Measurements from ENCODE around the gene PPFIBP2. TPM values are rescaled to one million over a fixed set of nuclear protein-coding genes. Genes with fewer than 3 reads are reported as not detected.

The PPFIBP2 gene
- total RNA-seq, 1 donor from 2014 or later: 24.1 TPM

DNA sequence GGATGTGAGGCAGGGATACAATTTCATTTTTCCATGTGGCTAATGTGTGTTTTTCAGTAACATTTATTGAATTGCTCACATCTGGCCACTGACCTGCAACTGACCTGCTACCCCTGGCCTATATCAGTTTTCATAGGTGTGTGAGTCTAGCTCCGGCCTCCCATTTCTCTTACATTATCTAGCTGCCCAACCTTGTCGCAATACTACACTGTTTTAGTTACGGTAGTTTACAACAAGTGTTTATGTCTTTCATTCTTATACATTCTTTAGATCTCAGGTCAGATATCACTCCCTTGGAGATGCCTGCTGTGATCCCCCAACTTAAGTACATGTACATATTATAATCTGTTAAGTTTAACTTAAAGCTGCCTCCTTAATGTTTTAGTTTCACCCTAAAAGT is 161.8 kb downstream of the PPFIBP2 start:
- Histone ChIP-seq H3K36me3 (no peaks in the 10 kb centered on the region), H3K9me3 (no peaks in the 10 kb centered on the region), H3K27ac (no peak overlapping the region), H3K4me3 (no peak overlapping the region), H3K4me1 (peaks cover 13% of the 10 kb centered on the region), H3K27me3 (ENCODE audit: low read depth) (peaks cover 14% of the 10 kb centered on the region)
- ATAC-seq (no peak), DNase-seq (no peak)
- TF ChIP-seq, protein P1, sequence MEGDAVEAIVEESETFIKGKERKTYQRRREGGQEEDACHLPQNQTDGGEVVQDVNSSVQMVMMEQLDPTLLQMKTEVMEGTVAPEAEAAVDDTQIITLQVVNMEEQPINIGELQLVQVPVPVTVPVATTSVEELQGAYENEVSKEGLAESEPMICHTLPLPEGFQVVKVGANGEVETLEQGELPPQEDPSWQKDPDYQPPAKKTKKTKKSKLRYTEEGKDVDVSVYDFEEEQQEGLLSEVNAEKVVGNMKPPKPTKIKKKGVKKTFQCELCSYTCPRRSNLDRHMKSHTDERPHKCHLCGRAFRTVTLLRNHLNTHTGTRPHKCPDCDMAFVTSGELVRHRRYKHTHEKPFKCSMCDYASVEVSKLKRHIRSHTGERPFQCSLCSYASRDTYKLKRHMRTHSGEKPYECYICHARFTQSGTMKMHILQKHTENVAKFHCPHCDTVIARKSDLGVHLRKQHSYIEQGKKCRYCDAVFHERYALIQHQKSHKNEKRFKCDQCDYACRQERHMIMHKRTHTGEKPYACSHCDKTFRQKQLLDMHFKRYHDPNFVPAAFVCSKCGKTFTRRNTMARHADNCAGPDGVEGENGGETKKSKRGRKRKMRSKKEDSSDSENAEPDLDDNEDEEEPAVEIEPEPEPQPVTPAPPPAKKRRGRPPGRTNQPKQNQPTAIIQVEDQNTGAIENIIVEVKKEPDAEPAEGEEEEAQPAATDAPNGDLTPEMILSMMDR (IDR thresholded peaks at IDR 0.05): no peak
- intact Hi-C loops (cut with DNase I): no loop called here

DNA sequence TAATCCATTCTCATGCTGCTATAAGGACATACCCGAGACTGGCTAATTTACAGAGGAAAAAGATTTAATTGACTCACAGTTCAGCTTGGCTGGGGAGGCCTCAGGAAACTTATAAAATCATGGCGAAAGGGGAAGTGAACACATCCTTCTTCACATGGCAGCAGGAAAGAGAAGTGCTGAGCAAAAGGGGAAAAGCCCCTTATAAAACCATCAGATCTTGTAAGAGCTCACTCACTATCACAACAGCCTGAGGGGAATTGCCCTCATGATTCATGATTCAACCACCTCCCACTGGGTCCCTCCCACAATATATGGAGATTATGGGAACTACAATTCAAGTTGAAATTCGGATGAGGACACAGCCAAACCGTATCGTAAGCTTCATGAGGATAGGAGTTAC is 163.3 kb downstream of the PPFIBP2 start:
- peaks cover 13% of the 10 kb centered on the region for H3K4me1 ChIP-seq
- ATAC-seq: no peak
- intact Hi-C loops (cut with DNase I): no loop called here

DNA sequence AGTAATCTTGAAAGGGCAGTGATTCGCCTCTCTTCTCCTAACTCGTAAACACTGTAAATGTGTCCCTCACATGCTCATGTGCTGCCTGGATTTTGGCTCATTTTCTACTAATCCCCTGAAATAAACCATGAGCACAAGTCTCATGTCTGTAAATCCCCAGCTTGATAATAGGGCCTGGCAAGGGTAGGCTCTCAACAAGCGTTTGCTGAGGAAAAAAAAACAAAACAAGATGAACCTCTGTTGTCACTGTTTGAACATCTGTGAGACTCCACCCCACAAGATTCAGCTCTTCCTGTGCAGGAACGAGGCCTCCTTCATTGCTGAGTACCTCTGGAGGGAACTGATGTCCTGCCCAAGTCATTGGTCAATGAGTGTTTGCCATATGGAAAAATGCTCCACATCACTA is 164.0 kb downstream of the PPFIBP2 start:
- DNase-seq (no peak), ATAC-seq (no peak)
- intact Hi-C loops (cut with DNase I): no loop called here
- Histone ChIP-seq H3K4me3 (no peak overlapping the region), H3K27ac (no peak overlapping the region), H3K36me3 (no peaks in the 10 kb centered on the region), H3K27me3 (ENCODE audit: low read depth) (peaks cover 17% of the 10 kb centered on the region), H3K4me1 (peaks cover 11% of the 10 kb centered on the region), H3K9me3 (no peaks in the 10 kb centered on the region)
- TF ChIP-seq, protein P1 (IDR thresholded peaks at IDR 0.05): no peak

More for the DNA sequence above, 163.3 kb downstream of the PPFIBP2 start:
- no peak for DNase-seq
- H3K27ac ChIP-seq: no peak overlapping the region
- TF ChIP-seq, protein P1 (IDR thresholded peaks at IDR 0.05): no peak
- no peaks in the 10 kb centered on the region for H3K36me3 ChIP-seq
- peaks cover 20% of the 10 kb centered on the region for H3K27me3 ChIP-seq (ENCODE audit: low read depth)
- H3K4me3 ChIP-seq: no peak overlapping the region
- no peaks in the 10 kb centered on the region for H3K9me3 ChIP-seq

DNA sequence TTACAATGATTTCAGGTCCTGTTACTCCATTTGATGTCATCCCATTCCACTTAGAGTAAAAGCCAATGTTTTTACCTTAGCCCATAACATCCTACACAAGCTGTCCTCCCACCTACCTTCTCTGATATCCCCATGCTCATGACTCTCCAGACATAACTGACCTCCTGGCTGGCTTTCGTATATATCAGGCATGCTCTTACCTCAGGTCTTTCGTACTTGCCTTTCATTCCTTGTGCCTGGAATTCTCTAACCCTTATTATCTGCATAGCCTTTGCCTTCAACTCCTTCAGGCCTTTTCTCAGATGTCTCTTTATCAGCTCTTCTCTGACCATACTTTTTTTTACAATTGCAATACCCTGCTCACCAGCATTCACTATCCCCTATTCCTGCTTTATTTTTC is 169.8 kb downstream of the PPFIBP2 start:
- TF ChIP-seq, protein P1 (IDR thresholded peaks at IDR 0.05): no peak
- Histone ChIP-seq H3K9me3 (no peaks in the 10 kb centered on the region), H3K36me3 (no peaks in the 10 kb centered on the region), H3K27ac (no peak overlapping the region), H3K4me3 (no peak overlapping the region), H3K27me3 (ENCODE audit: low read depth) (peaks cover 8% of the 10 kb centered on the region), H3K4me1 (no peaks in the 10 kb centered on the region)
- intact Hi-C loops (cut with DNase I): no loop called here
- DNase-seq: no peak
- no peak for ATAC-seq

DNA sequence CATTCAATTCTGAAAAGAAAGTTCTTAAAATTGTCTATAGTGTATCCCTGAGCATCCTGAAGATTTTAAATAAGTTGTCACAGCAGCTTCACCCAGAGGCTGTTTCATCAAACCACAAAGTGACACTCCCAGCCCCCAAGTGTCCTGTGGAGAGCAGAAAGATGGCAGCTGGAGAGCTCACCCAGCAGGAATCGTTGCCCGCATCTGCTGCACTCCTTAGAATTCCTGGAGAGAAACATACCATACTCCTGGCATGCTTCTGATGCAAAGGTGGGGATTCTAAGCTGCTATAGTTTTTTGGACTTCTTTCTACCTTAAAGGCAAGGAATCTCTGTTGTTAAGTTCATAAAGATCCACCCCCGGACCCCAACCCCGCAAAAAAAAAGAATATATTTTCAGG is 173.0 kb downstream of the PPFIBP2 start:
- H3K4me3 ChIP-seq: no peak overlapping the region
- no peaks in the 10 kb centered on the region for H3K4me1 ChIP-seq
- H3K36me3 ChIP-seq: no peaks in the 10 kb centered on the region
- TF ChIP-seq, protein P1 (IDR thresholded peaks at IDR 0.05): no peak
- H3K27me3 ChIP-seq (ENCODE audit: low read depth): no peaks in the 10 kb centered on the region
- H3K9me3 ChIP-seq: no peaks in the 10 kb centered on the region
- no peak for DNase-seq
- no peak for ATAC-seq
- intact Hi-C loops (cut with DNase I): no loop called here
- H3K27ac ChIP-seq: no peak overlapping the region

DNA sequence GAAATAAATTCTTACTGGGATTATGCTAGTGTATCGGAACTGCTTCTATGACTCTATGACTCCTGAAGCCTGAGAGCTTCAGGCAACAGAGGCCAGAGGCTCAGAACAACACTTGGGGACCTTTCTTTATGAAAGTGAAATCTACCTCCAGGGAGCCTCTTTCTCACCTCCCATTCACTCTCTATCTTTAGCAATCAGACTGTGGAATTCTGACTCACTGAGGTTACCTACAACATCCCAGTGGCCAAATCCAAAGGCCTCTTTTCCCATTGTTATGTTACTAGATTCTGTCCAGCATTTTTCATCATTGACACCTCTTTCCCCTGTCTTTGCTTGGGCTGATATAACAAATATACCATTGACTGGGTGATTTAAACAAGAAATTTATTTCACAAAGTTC is 173.6 kb downstream of the PPFIBP2 start:
- no peaks in the 10 kb centered on the region for H3K36me3 ChIP-seq
- H3K27me3 ChIP-seq (ENCODE audit: low read depth): no peaks in the 10 kb centered on the region
- no peaks in the 10 kb centered on the region for H3K9me3 ChIP-seq
- no peak overlapping the region for H3K27ac ChIP-seq
- TF ChIP-seq, protein P1 (IDR thresholded peaks at IDR 0.05): no peak
- intact Hi-C loops (cut with DNase I): no loop called here
- ATAC-seq (no peak), DNase-seq (no peak)
- H3K4me3 ChIP-seq: no peak overlapping the region
- H3K4me1 ChIP-seq: no peaks in the 10 kb centered on the region
